GM12878 (cell line): Measurements from ENCODE around the gene FYB1. TPM values are rescaled to one million over a fixed set of nuclear protein-coding genes. Genes with fewer than 3 reads are reported as not detected.

Source experiments
- ATAC-seq: fragments of 200-7000 bp; cut with Tn5 transposase; 3 replicates; pipeline ENCODE4 v1.9.1; 2020; ENCODE audit warnings: mild to moderate bottlenecking, moderate library complexity
- BruUV-seq: library from RNA; stranded (reverse); fragments of 400-500 nt; replicated peaks from 2 replicates; lab custom pipeline; 2021; lab: Mats Ljungman, UMichigan
- CTCF ChIA-PET: fragments of 300-600 bp; sonication (Branson Sonifier 250); formaldehyde crosslinking; extraction: SDS; loops from one replicate; lab custom pipeline; 2021; ENCODE audit warnings: inconsistent platforms; lab: Yijun Ruan, JAX
- POLR2A ChIA-PET: fragments of 350-600 bp; formaldehyde crosslinking; extraction: SDS; loops from one replicate; lab custom pipeline; 2021; ENCODE audit warnings: inconsistent platforms; lab: Charles Lee
- RAD21 ChIA-PET: fragments of 300-600 bp; sonication (Branson Sonifier 250); formaldehyde crosslinking; loops from one replicate; lab custom pipeline; 2023; ENCODE audit warnings: antibody characterized with exemption; ENCODE audit not compliant: unreplicated experiment; lab: Charles Lee
- SMC1A ChIA-PET: fragments of 300-600 bp; sonication (Branson Sonifier 250); formaldehyde crosslinking; loops from one replicate; lab custom pipeline; 2023; ENCODE audit not compliant: unreplicated experiment, uncharacterized antibody; lab: Charles Lee
- DNase-seq: peaks from one replicate; pipeline ENCODE4 v3.0.0-alpha.2; 2011; ENCODE audit warnings: low read depth, low spot score
- FAIRE-seq: peaks from 3 replicates; lab custom pipeline; 2011; peaks lifted over from hg19 to GRCh38; lab: Jason Lieb, UNC
- H2AFZ ChIP-seq: 2 replicates; pipeline ENCODE4 v1.6.0; 2011; ENCODE audit warnings: low read depth, low read length, control low read depth; ENCODE audit not compliant: control insufficient read depth
- H3K27ac ChIP-seq: 2 replicates; pipeline ENCODE4 v1.5.1; 2011; ENCODE audit warnings: control low read depth; ENCODE audit not compliant: control insufficient read depth, insufficient read depth
- H3K27me3 ChIP-seq, 2 experiments: replicated peaks in 1 of 2; 2 replicates each; pipeline versions ENCODE4 v1.6.0 to v1.6.1; 2011; ENCODE audit warnings: low read length in 1 of 2; ENCODE audit not compliant: control insufficient read depth in 2 of 2, insufficient read depth in 2 of 2
- H3K36me3 ChIP-seq, 2 experiments: 2 replicates each; pipeline ENCODE4 v1.5.1; 2011; ENCODE audit warnings: low read length in 1 of 2; ENCODE audit not compliant: control insufficient read depth in 2 of 2, insufficient read depth in 2 of 2
- H3K4me1 ChIP-seq: 2 replicates; pipeline ENCODE4 v1.6.1; 2011; ENCODE audit warnings: mild to moderate bottlenecking, low read length, moderate library complexity, mixed read lengths; ENCODE audit not compliant: control insufficient read depth, insufficient read depth
- H3K4me2 ChIP-seq: 2 replicates; pipeline ENCODE4 v1.6.0; 2011; ENCODE audit warnings: control low read depth; ENCODE audit not compliant: control insufficient read depth, insufficient read depth
- H3K4me3 ChIP-seq: fragments of 200-600 bp; sonication (generic); 2 replicates; pipeline ENCODE4 v1.5.1; 2016
- H3K79me2 ChIP-seq: 2 replicates; pipeline ENCODE4 v1.6.0; 2011; ENCODE audit warnings: low read length; ENCODE audit not compliant: control insufficient read depth, insufficient read depth
- H3K9ac ChIP-seq: 2 replicates; pipeline ENCODE4 v1.8.0; 2011; ENCODE audit warnings: low read length, control low read depth, mixed read lengths; ENCODE audit not compliant: control insufficient read depth, insufficient read depth
- H3K9me3 ChIP-seq: replicated peaks from 3 replicates; pipeline ENCODE4 v1.5.1; 2011; ENCODE audit warnings: mild to moderate bottlenecking, low read length; ENCODE audit not compliant: control insufficient read depth, insufficient read depth
- H4K20me1 ChIP-seq: 2 replicates; pipeline ENCODE4 v1.6.0; 2011; ENCODE audit not compliant: control insufficient read depth, insufficient read depth
- ASH2L ChIP-seq: fragments of 300-600, 200-600 bp; sonication (generic); IDR thresholded peaks from 2 replicates; pipeline ENCODE4 v1.6.1; 2017; ENCODE audit warnings: low read depth, mild to moderate bottlenecking, borderline replicate concordance
- DPF2 ChIP-seq: fragments of 450-650 bp; IDR thresholded peaks from 2 replicates; pipeline ENCODE4 v1.6.1; 2017; ENCODE audit warnings: mild to moderate bottlenecking
- EP300 ChIP-seq, 2 experiments: fragments of 150-350 bp in 1 of 2; IDR thresholded peaks; 2 replicates each; pipeline ENCODE4 v1.6.1; 2011 to 2012; ENCODE audit warnings: low read depth in 2 of 2, low read length in 2 of 2, borderline replicate concordance in 1 of 2, improper control_type of control experiment in 1 of 2, inconsistent platforms in 1 of 2; ENCODE audit not compliant: control insufficient read depth in 1 of 2
- GABPA ChIP-seq: IDR thresholded peaks from 2 replicates; pipeline ENCODE4 v1.6.1; 2014; ENCODE audit warnings: antibody characterized with exemption, low read depth, mild to moderate bottlenecking, inconsistent platforms
- KLF5 ChIP-seq: fragments of 450-650 bp; IDR thresholded peaks from 2 replicates; pipeline ENCODE4 v1.6.1; 2014; ENCODE audit warnings: mild to moderate bottlenecking; ENCODE audit not compliant: partially characterized antibody
- MAX ChIP-seq: IDR thresholded peaks from 2 replicates; pipeline ENCODE4 v1.6.1; 2012; ENCODE audit warnings: low read depth, low read length, improper control_type of control experiment
- MYC ChIP-seq: IDR thresholded peaks from 2 replicates; pipeline ENCODE4 v1.6.1; 2011; ENCODE audit warnings: mild to moderate bottlenecking, low read length, moderate library complexity, inconsistent platforms; ENCODE audit not compliant: insufficient read depth, insufficient replicate concordance, insufficient read length, severe bottlenecking
- POLR2AphosphoS5 ChIP-seq: IDR thresholded peaks from 2 replicates; pipeline ENCODE4 v1.6.1; 2011; ENCODE audit warnings: mild to moderate bottlenecking, low read length, inconsistent platforms
- RBBP5 ChIP-seq: fragments of 200-600 bp; sonication (generic); conservative IDR thresholded peaks from 2 replicates; pipeline ENCODE4 v1.6.1; 2016
- SIX5 ChIP-seq: IDR thresholded peaks from 2 replicates; pipeline ENCODE4 v1.6.1; 2011; ENCODE audit warnings: mild to moderate bottlenecking, low read depth, low read length, moderate library complexity; ENCODE audit not compliant: severe bottlenecking
- SPI1 ChIP-seq: IDR thresholded peaks from 2 replicates; pipeline ENCODE4 v1.6.1; 2011; ENCODE audit warnings: low read depth, mild to moderate bottlenecking, low read length, moderate library complexity, borderline replicate concordance; ENCODE audit not compliant: insufficient read depth
- TCF7 ChIP-seq: IDR thresholded peaks from 2 replicates; pipeline ENCODE4 v1.6.1; 2014; ENCODE audit warnings: antibody characterized with exemption, borderline replicate concordance
- ZBTB33 ChIP-seq: fragments of 450-650 bp; IDR thresholded peaks from 2 replicates; pipeline ENCODE4 v1.6.1; 2017; ENCODE audit warnings: mild to moderate bottlenecking
- ZNF592 ChIP-seq: fragments of 450-650 bp; IDR thresholded peaks from 2 replicates; pipeline ENCODE4 v1.6.1; 2017; ENCODE audit warnings: mild to moderate bottlenecking, moderate library complexity
- WGBS: methylation state at CpG from one replicate; pipeline ENCODE4 v1.1.6; 2016; ENCODE audit warnings: low lambda C conversion rate; ENCODE audit not compliant: insufficient replicate concordance, insufficient coverage; ENCODE audit errors: missing lambda C conversion rate; 5-methylcytosine and 5-hydroxymethylcytosine counted together
- in situ Hi-C: fragments of 300-500 bp; cut with MboI; formaldehyde crosslinking; loops from 9 replicates; pipeline ENCODE4 v1.14.3; 2018; ENCODE audit warnings: mixed read lengths
- intact Hi-C: fragments of 100-400 bp; cut with micrococcal nuclease; formaldehyde crosslinking; loops from one replicate; pipeline ENCODE4 v1.14.2; 2022; ENCODE audit not compliant: unreplicated experiment
- polyA plus RNA-seq, 11 experiments: library from polyadenylated mRNA; depleted of rRNA in 4 of 11; unstranded in 6 of 11; stranded (reverse) in 5 of 11; fragments of >200 nt; fragmentation: Nextera tagmentation in 4 of 11; fragmentation: Illumina TruSeq in 1 of 11; extraction: Ambion mirVana in 4 of 11; extraction: Trizol in 1 of 11; gene quantifications; 1 replicate in 1 of 11; 2 replicates in 10 of 11; pipeline versions ENCODE4 v1.2.1 to v1.2.3, GENCODE V29; 2011 to 2016; ENCODE audit warnings: inconsistent platforms in 2 of 11, missing spikeins in 2 of 11, low read depth in 1 of 11
- total RNA-seq, 4 experiments: library from RNA; depleted of rRNA in 3 of 4; stranded (reverse); fragments of >200 nt in 3 of 4; fragmentation: Illumina TruSeq in 1 of 4; extraction: Trizol in 1 of 4; gene quantifications; 2 replicates each; pipeline versions ENCODE4 v1.2.1 to v1.2.3, GENCODE V29; 2013 to 2021

FYB1 gene
- total and polyA plus RNA-seq, 10 of the 15 experiments (the other 5 are each of a cell fraction or from before 2014, with no cell fraction given): 0.06 to 4.3 (median 0.25) TPM; not detected in 2

- TF ChIP-seq ZNF592 (no peak), TCF7 (no peak), RBBP5 (no peak)
- TF ChIP-seq, all 136 proteins: peak for 0
Measured at GRCh38 chr5:39167972-39168342, 51.4 kb downstream of the FYB1 start (continued).

- intact Hi-C loops (no loop called here), in situ Hi-C loops (no loop called here)
- FAIRE-seq (no peak), ATAC-seq (no peak), DNase-seq (no peak)
- Histone ChIP-seq H3K9me3 (no peaks in the 10 kb centered on the region), H3K79me2 (no peaks in the 10 kb centered on the region), H3K9ac (no peak overlapping the region), H3K36me3 (no peaks in the 10 kb centered on the region), H2AFZ (no peak overlapping the region), H3K4me3 (no peak overlapping the region), H3K27ac (no peak overlapping the region), H3K27me3 (no peaks in the 10 kb centered on the region), H3K4me1 (no peaks in the 10 kb centered on the region), H3K4me2 (no peak overlapping the region), H4K20me1 (no peaks in the 10 kb centered on the region)
- no TSS peak for BruUV-seq
- TF ChIP-seq POLR2AphosphoS5: no peak
- no peak for TF ChIP-seq ZBTB33
- TF ChIP-seq ASH2L: no peak
- TF ChIP-seq MYC: no peak
- TF ChIP-seq DPF2: no peak
- no peak for TF ChIP-seq SPI1
- TF ChIP-seq GABPA: no peak
- no peak for TF ChIP-seq EP300 (IDR thresholded peaks at IDR 0.05; ENCODE audit: borderline replicate concordance in 1 of 2, control insufficient read depth in 1 of 2, low read depth in 2 of 2, low read length in 2 of 2)
- no peak for TF ChIP-seq KLF5
- no peak for TF ChIP-seq SIX5
- TF ChIP-seq MAX: no peak
- ChIA-PET SMC1A (interaction anchor here (1.0 to 1.2 kb wide), 2 partner anchors 11 to 123 kb away, joined by 3 read pairs; no protein-coding TSS in a partner anchor), POLR2A (interaction anchor here (0.6 kb wide), 1 partner anchor 20 kb away, joined by 3 read pairs; no protein-coding TSS in a partner anchor), CTCF (no interaction called here), RAD21 (no interaction called here)
- WGBS: 50% methylated on average over 5 of the region's 5 CpGs
Measured at GRCh38 chr5:39167141-39167971, 52.0 kb downstream of the FYB1 start.
